ENCODE measurements around the gene POC5. TPM values are rescaled to one million over a fixed set of nuclear protein-coding genes. Genes with fewer than 3 reads are reported as not detected.

POC5 gene
- total RNA-seq, 1 experiment from 2014 or later: 14.8 TPM

DNA sequence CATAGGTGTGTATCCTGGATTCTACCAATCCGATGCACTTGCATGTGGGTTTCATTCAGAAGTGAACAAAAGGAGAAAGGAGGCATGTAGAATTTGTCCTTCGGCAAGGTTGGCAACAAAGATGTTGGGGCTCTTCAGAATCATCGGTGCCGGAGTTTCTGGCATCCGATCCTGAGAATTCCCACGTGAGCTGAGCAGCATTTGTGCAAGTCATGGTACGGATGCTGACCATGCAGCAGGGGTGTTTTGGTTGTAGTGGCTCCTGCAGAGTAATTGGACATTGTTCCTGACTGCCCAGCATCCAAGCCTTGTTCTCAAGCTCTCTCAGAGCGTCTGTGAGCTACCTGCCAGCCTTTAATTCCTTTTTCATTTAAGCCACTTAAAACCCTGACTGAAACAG is 19.0 kb upstream of the POC5 start:
- ATAC-seq (no peak), DNase-seq (ENCODE audit: low read depth, low spot score) (no peak)
- no peaks in the 10 kb centered on the region for H3K27me3 ChIP-seq (ENCODE audit: insufficient read depth, low read length)
- no peak overlapping the region for H3K27ac ChIP-seq (ENCODE audit: low read depth, low read length)
- H3K4me1 ChIP-seq (ENCODE audit: control insufficient read depth in 1 of 2, insufficient read depth in 2 of 2, low read length in 2 of 2): no peaks in the 10 kb centered on the region
- no peak overlapping the region for H3K4me2 ChIP-seq (ENCODE audit: low read length)
- H3K9me2 ChIP-seq (ENCODE audit: insufficient read depth): no peaks in the 10 kb centered on the region
- H3K9me3 ChIP-seq (ENCODE audit: control insufficient read depth in 1 of 2, insufficient read depth in 1 of 2, low read depth in 1 of 2, low read length in 2 of 2): no peaks in the 10 kb centered on the region
- H4K20me1 ChIP-seq (ENCODE audit: insufficient read depth): no peaks in the 10 kb centered on the region
- CTCF ChIA-PET: interaction anchor here (1.2 to 2.2 kb wide), 2 partner anchors 431 to 439 kb away, joined by 3 to 11 read pairs; no protein-coding TSS in a partner anchor
- no TSS peak for BruUV-seq (replicated peaks)
- intact Hi-C loops (cut with micrococcal nuclease): loop anchor here (5.0 kb wide), 1 partner anchor 441 kb away; no protein-coding TSS in a partner anchor
- H3K79me2 ChIP-seq (ENCODE audit: insufficient read depth, low read length): no peaks in the 10 kb centered on the region
- H3K36me3 ChIP-seq (ENCODE audit: control insufficient read depth in 1 of 2, insufficient read depth in 2 of 2, low read length in 2 of 2): no peaks in the 10 kb centered on the region
- no peak overlapping the region for H3K9ac ChIP-seq (ENCODE audit: low read length)
- no peak overlapping the region for H2AFZ ChIP-seq (ENCODE audit: low read depth, low read length, poor library complexity, severe bottlenecking)
- POLR2A ChIA-PET: no interaction called here
- no peak overlapping the region for H3K4me3 ChIP-seq (replicated peaks in 1 of 2; ENCODE audit: low read depth in 1 of 2, low read length in 2 of 2)
- TF ChIP-seq SIN3A (IDR thresholded peaks at IDR 0.05; ENCODE audit: low read depth): no peak
- TF ChIP-seq, protein P1, sequence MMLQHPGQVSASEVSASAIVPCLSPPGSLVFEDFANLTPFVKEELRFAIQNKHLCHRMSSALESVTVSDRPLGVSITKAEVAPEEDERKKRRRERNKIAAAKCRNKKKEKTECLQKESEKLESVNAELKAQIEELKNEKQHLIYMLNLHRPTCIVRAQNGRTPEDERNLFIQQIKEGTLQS (IDR thresholded peaks at IDR 0.05): no peak
- RAD21 ChIA-PET (ENCODE audit: low non-redundant PET in 1 of 2, low total read pairs in 2 of 2, uncharacterized antibody in 2 of 2, unreplicated experiment in 2 of 2): interaction anchor here in 1 of 2 experiments (0.9 kb wide), 1 partner anchor 520 kb away, joined by 3 read pairs; no protein-coding TSS in a partner anchor

DNA sequence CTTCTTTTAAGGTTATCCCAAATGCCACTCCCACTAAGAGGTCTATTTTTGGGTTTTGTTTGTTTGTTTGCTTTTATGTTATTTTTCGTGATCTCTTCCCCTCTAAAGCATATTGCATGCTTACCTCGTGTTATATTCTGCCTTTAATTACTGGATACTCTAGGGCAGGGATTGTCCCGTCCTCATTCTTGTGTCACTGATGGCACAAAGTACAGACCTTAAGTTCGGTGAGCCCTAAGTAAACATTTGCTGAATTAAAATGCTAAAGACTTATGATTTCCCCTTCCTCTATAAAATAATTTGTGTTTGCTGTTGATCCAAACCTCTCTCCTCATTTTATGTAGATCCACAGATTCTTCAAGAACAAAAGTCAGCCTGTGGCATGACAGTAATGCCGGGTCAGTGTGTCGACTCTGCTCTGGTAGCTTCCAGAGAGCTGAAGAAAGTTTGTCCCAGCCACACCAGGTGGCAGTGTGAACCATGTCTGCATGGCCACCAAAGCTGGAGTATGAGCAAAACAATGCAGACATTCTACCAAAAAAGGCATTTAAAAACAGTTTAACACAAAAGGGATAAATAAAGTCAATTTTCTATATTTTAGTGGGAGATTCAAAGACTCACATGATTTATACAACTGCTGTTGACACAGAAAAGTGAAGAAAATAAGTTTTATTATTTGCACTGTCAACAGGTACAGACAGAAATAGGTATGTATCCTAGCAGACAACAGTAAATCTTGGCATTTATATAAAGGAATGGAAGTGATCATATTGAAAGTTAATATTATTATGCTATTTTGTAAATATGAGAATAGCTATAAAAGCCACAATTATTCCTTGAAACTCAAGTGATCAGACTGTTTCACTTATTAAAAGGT is 17.9 kb upstream of the POC5 start:
- no TSS peak for BruUV-seq (replicated peaks)
- H3K36me3 ChIP-seq (ENCODE audit: control insufficient read depth in 1 of 2, insufficient read depth in 2 of 2, low read length in 2 of 2): no peaks in the 10 kb centered on the region
- ATAC-seq: peak; percentile 87

More for the DNA sequence above, 17.9 kb upstream of the POC5 start:
- no peak overlapping the region for H3K4me2 ChIP-seq (ENCODE audit: low read length)
- no peaks in the 10 kb centered on the region for H3K79me2 ChIP-seq (ENCODE audit: insufficient read depth, low read length)
- no peaks in the 10 kb centered on the region for H3K9me3 ChIP-seq (ENCODE audit: control insufficient read depth in 1 of 2, insufficient read depth in 1 of 2, low read depth in 1 of 2, low read length in 2 of 2)
- H4K20me1 ChIP-seq (ENCODE audit: insufficient read depth): no peaks in the 10 kb centered on the region; the same call in 1 of the 2 replicates
- no peaks in the 10 kb centered on the region for H3K4me1 ChIP-seq (ENCODE audit: control insufficient read depth in 1 of 2, insufficient read depth in 2 of 2, low read length in 2 of 2)
- H3K27me3 ChIP-seq (ENCODE audit: insufficient read depth, low read length): no peaks in the 10 kb centered on the region
- CTCF ChIA-PET: interaction anchor here (0.8 to 2.2 kb wide), 7 partner anchors 151 to 848 kb away, joined by 3 to 11 read pairs (median 3); no protein-coding TSS in a partner anchor
- H3K27ac ChIP-seq (ENCODE audit: low read depth, low read length): no peak overlapping the region
- peak; percentile 3 for DNase-seq (ENCODE audit: low read depth, low spot score)
- H3K9ac ChIP-seq (ENCODE audit: low read length): no peak overlapping the region
- TF ChIP-seq POLR2AphosphoS5 (IDR thresholded peaks at IDR 0.05; ENCODE audit: low read depth, low read length): no peak
- no peak for TF ChIP-seq SRF (IDR thresholded peaks at IDR 0.05; ENCODE audit: low read depth)
- TF ChIP-seq ZNF274 (IDR thresholded peaks at IDR 0.05; ENCODE audit: low read depth, low read length): no peak
- TF ChIP-seq, protein P2, sequence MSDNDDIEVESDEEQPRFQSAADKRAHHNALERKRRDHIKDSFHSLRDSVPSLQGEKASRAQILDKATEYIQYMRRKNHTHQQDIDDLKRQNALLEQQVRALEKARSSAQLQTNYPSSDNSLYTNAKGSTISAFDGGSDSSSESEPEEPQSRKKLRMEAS (IDR thresholded peaks at IDR 0.05): no peak
- TF ChIP-seq TCF7L2 (IDR thresholded peaks at IDR 0.05; ENCODE audit: borderline replicate concordance, extremely low read depth, insufficient read depth, insufficient read length): no peak
- no peak for TF ChIP-seq EGR1 (IDR thresholded peaks at IDR 0.05; ENCODE audit: low read depth)
- no peak for TF ChIP-seq CBX3 (IDR thresholded peaks at IDR 0.05; ENCODE audit: low read depth)
- peak; percentile 62 for TF ChIP-seq RAD21 (IDR thresholded peaks at IDR 0.05; ENCODE audit: low read depth)
- TF ChIP-seq SP1 (IDR thresholded peaks at IDR 0.05; ENCODE audit: low read depth): no peak
- TF ChIP-seq, protein P3, sequence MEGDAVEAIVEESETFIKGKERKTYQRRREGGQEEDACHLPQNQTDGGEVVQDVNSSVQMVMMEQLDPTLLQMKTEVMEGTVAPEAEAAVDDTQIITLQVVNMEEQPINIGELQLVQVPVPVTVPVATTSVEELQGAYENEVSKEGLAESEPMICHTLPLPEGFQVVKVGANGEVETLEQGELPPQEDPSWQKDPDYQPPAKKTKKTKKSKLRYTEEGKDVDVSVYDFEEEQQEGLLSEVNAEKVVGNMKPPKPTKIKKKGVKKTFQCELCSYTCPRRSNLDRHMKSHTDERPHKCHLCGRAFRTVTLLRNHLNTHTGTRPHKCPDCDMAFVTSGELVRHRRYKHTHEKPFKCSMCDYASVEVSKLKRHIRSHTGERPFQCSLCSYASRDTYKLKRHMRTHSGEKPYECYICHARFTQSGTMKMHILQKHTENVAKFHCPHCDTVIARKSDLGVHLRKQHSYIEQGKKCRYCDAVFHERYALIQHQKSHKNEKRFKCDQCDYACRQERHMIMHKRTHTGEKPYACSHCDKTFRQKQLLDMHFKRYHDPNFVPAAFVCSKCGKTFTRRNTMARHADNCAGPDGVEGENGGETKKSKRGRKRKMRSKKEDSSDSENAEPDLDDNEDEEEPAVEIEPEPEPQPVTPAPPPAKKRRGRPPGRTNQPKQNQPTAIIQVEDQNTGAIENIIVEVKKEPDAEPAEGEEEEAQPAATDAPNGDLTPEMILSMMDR (IDR thresholded peaks at IDR 0.05 in 2 of 3, conservative IDR thresholded peaks at IDR 0.05 in 1 of 3; ENCODE audit: borderline replicate concordance in 1 of 3, insufficient read depth in 1 of 3, low read depth in 2 of 3, low read length in 2 of 3): peak; percentile 26 to 67 (median 51); a peak in 5 of 6 replicates
- no peak for TF ChIP-seq ZFX (IDR thresholded peaks at IDR 0.05)
- TF ChIP-seq SIN3A (IDR thresholded peaks at IDR 0.05; ENCODE audit: low read depth): no peak
- TF ChIP-seq CEBPB (IDR thresholded peaks at IDR 0.05; ENCODE audit: low read depth): no peak
- H3K9me2 ChIP-seq (ENCODE audit: insufficient read depth): no peaks in the 10 kb centered on the region
- POLR2A ChIA-PET: no interaction called here
- H3K4me3 ChIP-seq (replicated peaks in 1 of 2; ENCODE audit: low read depth in 1 of 2, low read length in 2 of 2): no peak overlapping the region
- intact Hi-C loops (cut with micrococcal nuclease): loop anchor here (1.0 to 5.0 kb wide), 2 partner anchors 442 to 521 kb away; no protein-coding TSS in a partner anchor
- no peak overlapping the region for H2AFZ ChIP-seq (ENCODE audit: low read depth, low read length, poor library complexity, severe bottlenecking)
- RAD21 ChIA-PET (ENCODE audit: low non-redundant PET in 1 of 2, low total read pairs in 2 of 2, uncharacterized antibody in 2 of 2, unreplicated experiment in 2 of 2): no interaction called here
